C4-2B (cell line): ENCODE data around the gene AGBL1.

Experiments used
- ZFX ChIP-seq: fragments of 450-650 bp; IDR thresholded peaks from 2 replicates; pipeline ENCODE4 v1.6.1; 2017
- TF ChIP-seq, protein P1 (sequence below): fragments of 450-650 bp; conservative IDR thresholded peaks from 2 replicates; pipeline ENCODE4 v1.5.1; 2017; ENCODE audit warnings: mild to moderate bottlenecking

DNA sequence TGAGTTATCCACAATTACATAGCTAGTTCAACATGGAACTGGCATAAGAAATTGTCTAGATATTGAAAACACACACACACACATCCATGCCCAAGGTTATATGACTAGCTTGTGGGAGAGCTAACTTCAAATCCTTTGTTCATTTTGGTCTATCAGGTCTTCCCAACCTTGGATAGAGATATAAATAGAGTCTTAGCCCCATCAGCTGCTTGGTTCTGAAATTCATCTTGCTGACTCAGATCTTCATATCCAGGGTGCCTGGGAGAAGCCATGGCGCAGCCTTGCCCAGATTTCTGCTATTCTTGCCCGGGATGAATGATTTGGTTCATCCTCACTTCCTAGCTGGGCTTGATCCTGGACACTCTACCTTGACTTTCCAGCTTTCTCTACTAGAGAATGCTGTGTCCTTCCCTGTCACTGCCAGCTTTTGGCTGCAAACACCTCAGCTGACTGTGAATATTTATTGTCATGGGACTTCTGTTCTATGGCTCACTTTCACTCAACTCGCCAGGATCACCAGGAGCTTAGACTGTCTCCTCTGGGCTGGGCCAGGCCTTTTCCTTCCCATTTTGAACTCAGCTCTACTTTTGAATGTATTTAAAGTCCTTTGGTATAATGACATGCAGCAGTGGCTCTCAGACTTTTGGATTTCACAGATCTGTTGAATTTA, 324.4 kb downstream of the AGBL1 start:
- TF ChIP-seq, protein P1, sequence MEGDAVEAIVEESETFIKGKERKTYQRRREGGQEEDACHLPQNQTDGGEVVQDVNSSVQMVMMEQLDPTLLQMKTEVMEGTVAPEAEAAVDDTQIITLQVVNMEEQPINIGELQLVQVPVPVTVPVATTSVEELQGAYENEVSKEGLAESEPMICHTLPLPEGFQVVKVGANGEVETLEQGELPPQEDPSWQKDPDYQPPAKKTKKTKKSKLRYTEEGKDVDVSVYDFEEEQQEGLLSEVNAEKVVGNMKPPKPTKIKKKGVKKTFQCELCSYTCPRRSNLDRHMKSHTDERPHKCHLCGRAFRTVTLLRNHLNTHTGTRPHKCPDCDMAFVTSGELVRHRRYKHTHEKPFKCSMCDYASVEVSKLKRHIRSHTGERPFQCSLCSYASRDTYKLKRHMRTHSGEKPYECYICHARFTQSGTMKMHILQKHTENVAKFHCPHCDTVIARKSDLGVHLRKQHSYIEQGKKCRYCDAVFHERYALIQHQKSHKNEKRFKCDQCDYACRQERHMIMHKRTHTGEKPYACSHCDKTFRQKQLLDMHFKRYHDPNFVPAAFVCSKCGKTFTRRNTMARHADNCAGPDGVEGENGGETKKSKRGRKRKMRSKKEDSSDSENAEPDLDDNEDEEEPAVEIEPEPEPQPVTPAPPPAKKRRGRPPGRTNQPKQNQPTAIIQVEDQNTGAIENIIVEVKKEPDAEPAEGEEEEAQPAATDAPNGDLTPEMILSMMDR, result no peak
- TF ChIP-seq ZFX, result no peak
